Psoas muscle (tissue), 8 donors: Measurements from ENCODE around the gene SOX13. TPM values are rescaled to one million over a fixed set of nuclear protein-coding genes. Genes with fewer than 3 reads are reported as not detected.

Experiments used
- ATAC-seq, 4 donors: fragments of 200-7000 bp; cut with Tn5 transposase; one replicate each; pipeline ENCODE4 v1.9.1; 2020; ENCODE audit warnings: moderate library complexity in 3 of 4, mild to moderate bottlenecking in 2 of 4
- DNase-seq, 2 donors: peaks; one replicate each; pipeline ENCODE4 v3.0.0-alpha.2; 2020
- H3K27ac ChIP-seq: fragments of 200-600 bp; one replicate; pipeline ENCODE4 v1.8.0; 2022
- H3K27me3 ChIP-seq, 3 donors: fragments of 200-600 bp in 1 of 3; one replicate each; pipeline versions ENCODE4 v1.6.1 to v1.8.0; 2013 to 2022; ENCODE audit warnings: low read length in 2 of 3, mild to moderate bottlenecking in 2 of 3, moderate library complexity in 1 of 3; ENCODE audit not compliant: insufficient read depth in 3 of 3
- H3K36me3 ChIP-seq, 2 donors: fragments of 200-600 bp in 1 of 2; one replicate each; pipeline versions ENCODE4 v1.6.1 to v1.8.0; 2013 to 2022; ENCODE audit warnings: low read depth in 1 of 2, mild to moderate bottlenecking in 1 of 2, moderate library complexity in 1 of 2; ENCODE audit not compliant: insufficient read depth in 1 of 2
- H3K4me1 ChIP-seq: fragments of 200-600 bp; one replicate; pipeline ENCODE4 v1.8.0; 2022
- H3K4me3 ChIP-seq: fragments of 200-600 bp; one replicate; pipeline ENCODE4 v1.8.0; 2022; ENCODE audit warnings: mild to moderate bottlenecking
- H3K9me3 ChIP-seq: fragments of 200-600 bp; one replicate; pipeline ENCODE4 v1.8.0; 2022
- WGBS, 3 donors: extraction: QIAGEN DNeasy Blood & Tissue Kit; methylation state at CpG; one replicate each; pipeline versions ENCODE4 v1.1.6 to v1.1.7; 2013; 5-methylcytosine and 5-hydroxymethylcytosine counted together
- intact Hi-C, 2 donors: fragments of 100-400 bp; cut with DNase I; formaldehyde crosslinking; loops; one replicate each; pipeline versions ENCODE4 v1.11.0 to v1.14.2; 2022
- polyA plus RNA-seq, 3 donors: library from polyadenylated mRNA; stranded (reverse); fragments of 200-250 nt; gene quantifications; one replicate each; pipeline ENCODE4 v1.2.3, GENCODE V29; 2013
- total RNA-seq, 4 donors: library from RNA; stranded (reverse); fragmentation: NEBNext Ultra II Directional in 2 of 4; extraction: Animal tissue kit (Norgen Biotek cat#: 25700) in 2 of 4; gene quantifications; one replicate each; pipeline versions ENCODE4 v1.2.1 to v1.2.4, GENCODE V29; 2021 to 2023
- TF ChIP-seq, protein P1 (sequence below): fragments of 200-600 bp; IDR thresholded peaks from one replicate; pipeline ENCODE4 v1.8.0; 2022; ENCODE audit warnings: antibody characterized with exemption
- donor health status: healthy with polysubstance abuse.
- donor health status: DM: no; HTN: no; CAD: no; lungs with moderate emphysema.
- donor health status: Bipolar disorder and iron deficiency.
- donor health status: healthy.
- donor health status: DM: yes; HTN: yes; CAD: no.
- donor health status: DM: no; HTN: no; CAD: no.
- donor health status: DM: no; HTN: no; CAD: no.
- donor health status: DM: yes; HTN: yes; CAD: no.

The SOX13 gene
- total and polyA plus RNA-seq, 7 donors: 5.2 to 19.6 (median 9.4) TPM

DNA sequence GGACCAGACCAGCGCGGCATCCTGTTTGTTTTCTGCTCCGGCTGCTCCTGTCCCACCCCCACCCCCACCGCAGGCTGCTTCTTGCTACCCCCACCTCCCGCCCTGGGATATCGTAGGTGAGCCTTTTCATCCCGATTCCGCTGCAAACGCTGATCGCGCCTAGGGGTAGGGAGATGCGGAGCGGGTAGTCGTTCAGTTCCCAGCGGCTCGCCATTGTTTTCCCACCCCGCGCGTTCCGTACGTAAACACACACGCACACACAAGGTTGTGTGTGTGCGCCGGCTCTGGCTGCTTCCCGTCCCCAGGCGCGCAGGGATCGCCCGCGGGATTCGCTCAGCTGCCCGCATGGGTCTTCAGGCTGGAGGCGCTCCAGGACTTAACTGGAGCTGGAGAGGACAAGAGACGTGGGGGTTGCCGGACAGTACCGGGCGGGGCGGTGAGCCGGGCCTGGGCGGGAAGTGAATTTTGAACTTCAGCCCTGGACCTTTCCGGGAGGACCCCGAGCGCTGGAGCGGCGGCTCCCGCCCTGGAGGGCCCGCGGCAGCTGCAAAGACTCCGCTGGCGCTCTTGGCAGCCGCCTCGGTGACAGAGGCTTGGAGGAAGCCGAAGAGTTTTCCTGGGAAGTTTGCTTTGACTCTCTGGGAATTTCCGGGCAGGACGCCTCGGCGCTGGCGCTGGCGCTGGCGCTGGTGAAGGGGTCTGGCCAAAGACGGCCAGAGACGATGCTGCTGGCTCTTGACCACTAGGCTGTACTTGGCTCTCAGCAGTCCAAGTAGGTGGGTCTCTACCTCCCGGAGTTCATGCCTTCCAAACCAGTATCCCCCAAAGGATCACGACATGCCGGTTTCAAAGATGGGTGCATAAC, 1.6 kb downstream of the SOX13 start:
- Histone ChIP-seq H3K27me3 (no peaks in the 10 kb centered on the region), H3K36me3 (no peaks in the 10 kb centered on the region), H3K9me3 (no peaks in the 10 kb centered on the region), H3K4me1 (peaks cover 42% of the 10 kb centered on the region), H3K4me3 (peak overlapping the region; percentile 76), H3K27ac (peak overlapping the region; percentile 78)
- 0 to 1% (median 0%) methylated on average over 65 of the region's 65 CpGs for WGBS, 3 donors
- intact Hi-C loops: loop anchor here (1.0 to 5.0 kb wide), 2 partner anchors 55 to 202 kb away; no protein-coding TSS in a partner anchor
- DNase-seq (peak; percentile 78 to 87), ATAC-seq (peak; percentile 45 to 71 (median 60))
- TF ChIP-seq, protein P1, sequence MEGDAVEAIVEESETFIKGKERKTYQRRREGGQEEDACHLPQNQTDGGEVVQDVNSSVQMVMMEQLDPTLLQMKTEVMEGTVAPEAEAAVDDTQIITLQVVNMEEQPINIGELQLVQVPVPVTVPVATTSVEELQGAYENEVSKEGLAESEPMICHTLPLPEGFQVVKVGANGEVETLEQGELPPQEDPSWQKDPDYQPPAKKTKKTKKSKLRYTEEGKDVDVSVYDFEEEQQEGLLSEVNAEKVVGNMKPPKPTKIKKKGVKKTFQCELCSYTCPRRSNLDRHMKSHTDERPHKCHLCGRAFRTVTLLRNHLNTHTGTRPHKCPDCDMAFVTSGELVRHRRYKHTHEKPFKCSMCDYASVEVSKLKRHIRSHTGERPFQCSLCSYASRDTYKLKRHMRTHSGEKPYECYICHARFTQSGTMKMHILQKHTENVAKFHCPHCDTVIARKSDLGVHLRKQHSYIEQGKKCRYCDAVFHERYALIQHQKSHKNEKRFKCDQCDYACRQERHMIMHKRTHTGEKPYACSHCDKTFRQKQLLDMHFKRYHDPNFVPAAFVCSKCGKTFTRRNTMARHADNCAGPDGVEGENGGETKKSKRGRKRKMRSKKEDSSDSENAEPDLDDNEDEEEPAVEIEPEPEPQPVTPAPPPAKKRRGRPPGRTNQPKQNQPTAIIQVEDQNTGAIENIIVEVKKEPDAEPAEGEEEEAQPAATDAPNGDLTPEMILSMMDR: no peak

DNA sequence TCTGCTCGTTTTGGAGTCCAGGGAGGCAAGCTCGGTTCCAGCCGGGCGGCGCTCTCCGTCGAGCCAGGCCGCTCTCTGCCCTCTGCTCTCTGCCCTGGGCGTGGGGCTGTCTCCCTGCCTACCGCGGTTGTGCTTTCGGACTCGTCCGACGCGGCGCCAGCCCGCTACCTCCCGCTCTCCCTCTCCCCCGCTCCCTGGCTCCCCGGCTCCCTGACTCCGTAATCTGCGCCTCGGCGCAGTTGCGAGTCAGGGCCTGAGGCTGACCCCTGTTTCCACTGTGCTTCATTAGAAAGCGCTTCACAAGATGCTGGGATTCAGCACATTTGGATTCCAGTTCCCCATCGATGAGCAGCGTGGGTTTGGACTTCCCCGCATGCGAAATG, 2.2 kb downstream of the SOX13 start:
- Histone ChIP-seq H3K4me1 (peaks cover 48% of the 10 kb centered on the region), H3K9me3 (no peaks in the 10 kb centered on the region), H3K27me3 (no peaks in the 10 kb centered on the region), H3K27ac (peak overlapping the region; percentile 78), H3K4me3 (peak overlapping the region; percentile 76), H3K36me3 (no peaks in the 10 kb centered on the region)
- ATAC-seq (peak in 3 of 4 donors; percentile 11 to 20 (median 13)), DNase-seq (peak in 1 of 2 donors; percentile 71)
- WGBS, 3 donors: 18 to 27% (median 19%) methylated on average over 27 to 31 of the region's 31 CpGs
- intact Hi-C loops: no loop called here
- TF ChIP-seq, protein P1: no peak

DNA sequence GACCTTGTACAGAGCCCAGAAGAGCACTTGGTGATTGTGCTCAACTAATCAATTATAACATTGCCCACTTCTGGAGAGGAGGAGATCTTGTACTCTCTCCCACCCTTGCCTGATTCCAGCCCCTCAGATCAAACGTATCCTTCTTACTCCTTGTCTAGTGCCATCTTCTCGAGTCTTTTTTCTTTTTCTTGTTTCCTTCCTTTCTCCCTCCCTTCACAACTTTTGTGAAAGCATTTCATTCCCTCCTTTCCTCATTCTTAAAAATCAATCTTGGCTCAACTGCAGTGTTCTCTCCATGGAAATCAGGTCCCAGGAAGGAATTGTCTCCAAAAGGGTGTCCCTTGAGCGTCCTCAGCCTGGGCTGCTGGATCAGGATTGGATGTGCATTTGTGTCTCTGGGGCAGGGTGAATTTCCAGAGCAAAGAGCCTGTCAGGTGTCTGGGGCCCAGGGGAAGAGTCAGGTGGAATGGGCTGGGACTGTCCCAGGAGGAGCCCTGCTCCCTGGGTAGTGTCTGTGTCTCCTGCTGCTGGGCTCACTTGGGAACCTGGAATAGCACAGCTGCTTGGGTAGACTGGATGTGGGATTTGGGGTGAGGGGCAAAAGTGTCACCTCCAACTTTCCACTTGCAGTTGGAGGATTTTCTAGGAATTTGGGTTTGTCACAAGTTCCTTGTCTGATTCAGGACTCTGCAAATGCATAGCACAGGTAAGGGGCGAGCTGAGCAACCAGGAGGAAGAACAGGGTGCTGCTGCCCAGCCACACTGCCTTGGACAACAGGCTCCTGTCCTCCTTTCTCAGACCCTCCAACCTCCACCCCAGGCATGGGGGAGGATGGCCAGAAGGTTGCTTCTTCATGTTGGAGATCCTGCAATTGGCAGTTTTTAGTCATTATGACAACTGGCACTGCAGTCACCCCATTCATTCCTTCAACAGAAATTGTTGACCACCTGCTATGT, 3.3 kb downstream of the SOX13 start:
- peaks cover 58% of the 10 kb centered on the region for H3K4me1 ChIP-seq

DNA sequence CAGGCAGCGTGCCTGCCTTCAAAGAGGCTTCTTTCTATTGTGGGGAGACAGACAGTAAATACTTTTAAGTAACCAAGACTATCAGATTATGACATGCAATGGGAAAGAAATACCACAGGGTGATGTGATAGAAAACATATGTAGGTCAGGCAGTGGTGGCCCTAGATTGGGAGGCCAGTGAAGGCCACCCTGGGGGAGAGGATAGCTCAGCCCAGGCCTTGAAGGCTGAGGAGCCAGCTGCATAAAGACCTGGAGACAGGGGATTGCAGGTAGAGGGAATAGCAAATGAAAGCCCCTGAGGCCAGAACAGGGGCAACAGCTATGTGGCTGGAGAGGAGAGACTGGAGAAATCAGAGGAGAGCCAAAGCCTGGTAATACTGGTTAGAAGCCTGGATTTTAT, 4.0 kb downstream of the SOX13 start:
- no peak for DNase-seq
- 91 to 96% (median 95%) methylated on average over 1 of the region's 1 CpG for WGBS, 3 donors
- intact Hi-C loops: no loop called here
- Histone ChIP-seq H3K27ac (peak overlapping the region; percentile 27), H3K4me1 (peaks cover 63% of the 10 kb centered on the region), H3K9me3 (no peaks in the 10 kb centered on the region), H3K4me3 (no peak overlapping the region), H3K27me3 (no peaks in the 10 kb centered on the region), H3K36me3 (no peaks in the 10 kb centered on the region)
- TF ChIP-seq, protein P1: no peak
- no peak for ATAC-seq

More for the DNA sequence above, 3.3 kb downstream of the SOX13 start:
- Histone ChIP-seq H3K4me3 (peak overlapping the region; percentile 76), H3K27ac (peak overlapping the region; percentile 78), H3K9me3 (no peaks in the 10 kb centered on the region), H3K36me3 (no peaks in the 10 kb centered on the region), H3K27me3 (no peaks in the 10 kb centered on the region)
- intact Hi-C loops: no loop called here
- 67 to 77% (median 74%) methylated on average over 4 of the region's 4 CpGs for WGBS, 3 donors
- DNase-seq: no peak
- TF ChIP-seq, protein P1: no peak
- no peak for ATAC-seq
